NCI-H2227 treated with DMSO at 0.1 percent for 48 hours (cell line): ENCODE measurements around the gene LUZP2.

Experiments used
- DNase-seq: peaks from one replicate; lab custom pipeline; 2025; lab: John Stamatoyannopoulos, UW

Gene LUZP2

DNA sequence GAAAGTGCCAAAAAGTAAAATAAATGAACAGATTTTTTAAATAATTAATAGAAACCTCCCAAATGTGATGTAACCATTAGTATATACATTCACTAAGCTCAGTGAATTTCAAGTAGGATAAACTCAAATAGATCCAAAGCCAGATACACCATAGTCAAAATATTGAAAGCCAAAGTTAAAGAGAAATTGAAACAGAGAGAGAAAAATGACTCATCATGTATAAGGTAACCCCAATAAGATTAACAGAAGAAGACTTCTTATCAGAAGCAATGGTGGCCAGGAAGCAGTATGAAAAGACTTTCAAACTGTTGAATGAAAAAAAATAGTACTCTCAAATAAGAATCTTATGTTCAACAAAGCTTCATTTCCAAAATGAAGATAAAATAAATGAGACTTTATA, 70.5 kb downstream of the LUZP2 start:
- DNase-seq, result no peak

DNA sequence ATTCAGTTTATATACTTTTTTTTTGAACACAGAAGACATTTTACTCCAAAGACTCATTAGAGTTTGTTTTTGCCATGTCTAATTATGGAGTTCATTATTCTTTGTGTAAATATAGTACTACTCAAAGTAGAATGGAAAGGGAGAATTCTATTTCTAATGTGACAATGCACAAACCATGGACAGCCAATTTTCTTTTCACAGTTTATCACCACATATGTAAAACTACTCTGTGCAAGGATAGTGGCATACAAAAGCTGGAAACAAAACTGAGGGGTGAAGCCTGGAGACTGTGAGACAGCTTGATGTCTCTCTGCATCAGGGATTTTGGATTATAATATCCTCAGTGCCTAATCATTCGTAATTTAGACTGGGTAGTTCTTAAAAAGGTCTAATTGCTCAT, 75.5 kb downstream of the LUZP2 start:
- no peak for DNase-seq

DNA sequence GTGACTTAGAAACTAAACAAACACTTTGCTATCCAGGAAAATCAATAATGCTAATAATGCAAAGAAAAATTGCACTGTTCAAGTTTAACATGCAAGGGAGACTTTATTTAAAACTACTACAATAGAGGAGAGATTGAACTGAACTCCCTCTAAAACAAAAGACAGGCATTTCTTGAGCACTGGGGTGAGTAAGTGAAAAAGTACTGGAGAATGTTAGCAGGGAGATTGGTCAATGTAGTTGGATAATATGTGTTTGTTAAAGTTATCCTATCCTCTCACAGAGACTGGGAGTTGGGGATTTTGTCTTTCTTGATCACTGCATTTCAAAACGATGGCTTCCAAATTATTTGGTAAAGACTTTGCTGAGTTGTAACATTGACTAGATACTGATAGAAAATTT, 77.6 kb downstream of the LUZP2 start:
- DNase-seq, result no peak

DNA sequence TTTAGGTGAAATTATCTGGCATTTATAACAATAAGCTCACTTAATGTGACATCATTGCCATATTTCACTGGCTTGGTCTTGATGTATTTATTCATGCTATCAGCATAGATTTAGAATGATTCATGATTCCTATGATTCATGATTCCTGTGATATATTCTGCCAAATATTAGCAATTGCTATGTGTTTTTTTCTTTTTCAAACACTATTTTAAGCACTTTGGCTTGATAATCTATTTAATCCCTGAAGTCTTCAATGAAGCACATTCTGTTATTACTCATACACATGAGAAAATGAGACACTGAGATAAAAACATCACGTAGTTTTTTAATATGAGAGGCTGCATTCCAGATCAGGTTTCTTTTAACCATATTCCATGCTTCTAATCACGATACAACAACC, 78.5 kb downstream of the LUZP2 start:
- no peak for DNase-seq

DNA sequence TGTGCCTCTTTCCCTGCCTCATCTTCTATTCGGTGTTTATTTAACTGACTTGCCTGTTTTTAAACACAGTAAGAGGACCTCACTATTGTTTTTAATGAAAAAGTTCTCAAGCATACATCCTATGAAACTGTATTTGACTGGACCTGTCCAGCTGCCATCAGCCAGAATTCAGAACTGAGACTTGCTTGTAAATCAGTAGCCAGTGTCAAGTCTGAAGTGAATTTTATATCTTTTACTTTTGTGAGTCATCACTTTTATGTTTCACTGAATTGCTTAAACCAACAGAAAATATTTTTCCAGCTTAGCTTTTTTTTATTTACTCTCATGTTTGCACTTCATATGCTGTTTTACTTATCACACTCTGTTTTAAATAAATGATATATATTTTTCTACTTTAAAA, 88.3 kb downstream of the LUZP2 start:
- DNase-seq, result no peak

DNA sequence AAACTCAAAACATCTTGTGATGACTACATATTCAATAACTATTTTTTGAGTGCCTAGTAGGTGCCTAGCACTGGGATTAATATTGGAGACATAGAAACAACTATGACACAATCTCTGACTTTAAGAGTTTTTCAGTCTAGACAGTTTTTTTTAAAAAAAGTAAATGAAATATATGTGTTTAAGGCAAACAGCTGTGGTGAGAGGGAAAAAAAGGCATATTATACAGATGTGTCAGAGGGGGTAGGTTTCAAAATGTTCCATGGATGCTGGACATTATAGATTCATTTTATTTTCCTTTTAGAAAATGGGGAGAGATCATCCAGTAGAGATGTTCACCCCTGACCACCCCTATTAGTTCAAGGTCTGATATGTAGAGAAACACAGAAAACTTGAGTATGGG, 90.8 kb downstream of the LUZP2 start:
- DNase-seq, result no peak

DNA sequence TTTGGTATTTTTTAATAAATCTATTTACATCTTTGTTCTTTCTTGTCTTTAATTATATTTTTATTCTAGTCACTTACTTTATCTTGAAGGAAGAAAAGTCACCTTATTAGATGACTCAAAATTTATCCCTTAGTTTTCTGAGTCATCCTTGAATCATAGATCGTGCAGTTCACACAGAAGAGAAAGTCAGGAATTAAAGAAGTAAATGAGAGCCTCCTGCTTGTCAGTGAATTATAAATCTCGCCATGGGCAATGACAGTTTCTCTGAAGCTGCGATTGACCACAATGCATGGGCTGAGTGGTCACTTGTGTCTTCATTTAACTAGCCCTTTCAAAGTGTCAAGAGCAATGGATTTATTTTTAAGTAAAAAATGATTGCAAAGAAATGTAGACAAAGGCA, 91.2 kb downstream of the LUZP2 start:
- no peak for DNase-seq

DNA sequence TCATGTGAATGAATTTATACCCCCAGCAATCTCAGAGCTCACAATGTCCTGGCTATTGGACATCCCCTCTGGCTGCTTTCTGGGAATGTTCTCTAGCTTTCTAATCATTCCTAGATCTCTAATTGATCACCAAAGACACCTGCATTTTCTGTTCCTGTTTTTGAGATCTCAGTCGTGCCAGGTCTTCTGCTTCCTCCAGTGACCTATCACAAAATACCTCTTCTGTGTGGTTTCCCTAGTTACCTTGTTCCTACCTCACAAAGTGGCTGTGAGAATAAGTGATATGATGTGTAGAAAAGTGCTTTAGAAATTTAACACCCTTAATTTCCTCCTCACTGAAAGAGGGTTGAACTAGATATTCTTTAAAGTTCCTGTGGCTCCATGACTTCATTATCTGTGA, 92.2 kb downstream of the LUZP2 start:
- DNase-seq, result no peak

DNA sequence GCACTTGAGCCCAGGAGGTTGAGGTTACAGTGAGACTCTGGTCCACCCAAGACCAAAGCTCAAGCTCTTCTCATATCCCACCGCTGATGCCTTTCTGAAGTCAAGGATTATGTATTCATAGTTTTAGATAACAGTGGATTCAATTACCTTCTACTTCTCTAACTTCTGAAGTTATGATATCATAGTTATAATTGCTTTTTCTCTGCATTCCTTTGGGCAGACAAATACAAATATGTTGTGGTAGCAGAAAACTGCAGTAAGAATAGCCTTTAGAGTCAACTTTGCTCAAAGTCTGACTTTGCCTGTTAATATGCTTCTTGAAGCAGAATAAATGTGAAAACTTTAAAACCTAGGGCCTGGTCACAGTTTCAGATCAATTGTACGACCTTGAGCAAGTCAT, 94.4 kb downstream of the LUZP2 start:
- DNase-seq, result no peak

DNA sequence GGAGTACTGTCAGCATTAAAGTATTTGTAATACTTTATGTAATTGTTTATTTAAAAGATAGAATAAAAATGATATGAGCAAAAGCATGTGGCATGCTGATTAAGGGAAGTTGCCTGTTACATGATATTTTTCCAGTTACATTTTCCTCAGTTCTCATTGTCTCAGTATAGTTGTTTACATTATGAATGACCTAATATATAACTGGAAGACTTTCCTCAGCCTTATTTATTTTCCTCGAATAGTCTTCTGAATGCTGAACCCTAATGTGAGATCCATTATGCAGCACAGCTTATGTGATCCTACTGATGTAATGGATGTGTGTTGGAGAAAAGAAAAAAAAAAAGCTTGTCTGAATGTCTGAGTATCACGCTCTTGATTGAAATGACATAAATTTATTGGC, 95.5 kb downstream of the LUZP2 start:
- no peak for DNase-seq

DNA sequence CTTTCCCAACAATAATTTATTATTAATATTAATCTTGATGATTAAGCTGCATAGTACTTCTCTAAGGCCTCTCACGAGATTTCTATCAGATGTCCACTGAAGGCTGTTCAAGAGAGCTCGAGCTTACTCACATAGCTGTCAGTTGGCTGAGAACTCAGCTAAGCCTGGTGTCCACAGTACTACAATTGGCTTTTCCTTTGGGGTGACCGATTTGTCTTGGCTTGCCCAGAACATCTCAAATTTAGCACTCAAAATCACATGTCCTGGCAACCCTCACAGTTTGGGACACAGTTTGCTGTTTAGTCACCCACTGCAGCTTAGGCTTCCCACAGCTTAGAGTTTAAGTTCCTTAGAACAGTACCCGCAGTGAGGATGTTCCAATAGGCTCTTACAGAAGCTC, 96.5 kb downstream of the LUZP2 start:
- DNase-seq, result no peak

DNA sequence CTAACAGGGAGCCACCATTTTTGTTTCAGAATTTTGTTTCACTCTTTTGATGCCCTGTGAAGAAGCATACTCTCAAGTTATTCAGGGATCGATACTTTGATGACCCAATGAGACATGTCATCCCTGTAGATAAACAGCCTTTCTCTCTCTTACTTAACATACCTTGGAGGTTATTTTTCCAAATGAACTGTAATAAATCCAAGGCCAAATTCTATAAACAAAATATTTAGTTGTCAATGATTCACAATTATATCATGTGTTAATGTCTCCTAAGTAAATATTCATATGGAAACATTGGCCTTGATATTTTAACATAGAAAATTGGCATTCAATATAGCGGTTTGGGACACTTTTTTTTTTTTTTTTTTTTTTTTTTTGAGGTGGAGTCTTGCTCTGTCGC, 97.5 kb downstream of the LUZP2 start:
- DNase-seq, result no peak

DNA sequence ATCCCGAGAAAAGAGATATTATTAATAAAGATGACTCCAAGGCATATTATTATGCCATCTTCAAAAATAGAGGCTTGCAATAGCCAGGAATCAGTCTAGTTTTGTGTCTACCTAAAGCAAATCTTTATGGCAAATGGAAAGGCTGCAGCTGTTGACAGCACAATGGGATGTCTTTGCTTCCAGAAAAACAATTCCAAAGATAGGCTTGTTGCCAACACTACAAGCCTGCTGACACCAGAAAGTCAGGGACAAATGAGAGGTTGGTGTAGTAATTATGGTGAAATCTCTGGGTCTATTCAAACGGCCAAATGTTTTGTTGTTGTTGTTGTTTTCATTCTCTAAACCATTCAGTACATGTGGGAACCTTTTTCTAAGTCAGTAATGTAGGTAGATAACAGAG, 101.8 kb downstream of the LUZP2 start:
- peak; percentile 58 for DNase-seq

DNA sequence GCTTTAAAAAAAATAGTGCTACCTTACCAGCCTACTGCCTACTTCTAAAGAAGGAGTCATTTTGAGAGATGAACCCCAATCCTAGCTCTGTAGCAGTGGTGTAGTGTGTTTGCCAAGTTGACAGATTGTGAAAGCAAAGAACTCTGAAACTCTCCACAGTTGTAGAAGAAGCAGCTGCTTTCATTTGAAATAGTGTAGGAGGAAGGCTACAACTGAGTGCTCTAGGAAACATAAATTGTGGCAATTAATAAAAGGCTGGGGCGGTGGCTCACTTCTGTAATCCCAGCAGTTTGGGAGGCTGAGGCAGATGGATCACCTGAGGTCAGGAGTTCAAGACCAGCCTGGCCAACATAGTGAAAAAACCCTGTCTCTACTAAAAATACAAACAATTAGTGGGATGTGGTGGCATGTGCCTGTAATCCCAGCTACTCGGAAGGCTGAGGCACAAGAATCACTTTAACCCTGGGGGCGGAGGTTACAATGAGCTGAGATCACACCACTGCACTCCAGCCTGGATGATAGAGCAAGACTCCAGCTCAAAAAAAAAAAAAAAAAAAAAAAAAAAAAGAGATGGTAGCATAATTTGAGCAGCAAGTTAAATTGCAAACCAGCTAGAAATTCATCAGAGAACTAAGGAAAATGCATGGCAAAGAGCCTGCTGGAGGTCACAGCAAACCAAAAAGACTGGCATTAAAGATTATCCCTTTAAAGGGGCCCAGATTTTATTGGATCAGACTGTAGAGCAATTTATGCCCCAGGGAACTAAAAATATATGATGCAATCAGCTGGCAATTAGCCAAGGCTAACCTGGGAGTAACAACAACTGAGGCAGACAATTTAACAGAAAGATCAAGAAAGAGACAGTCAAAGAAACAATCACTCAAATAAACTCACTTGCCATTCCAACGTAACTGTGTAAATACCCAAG, 112.6 kb downstream of the LUZP2 start:
- DNase-seq, result no peak

DNA sequence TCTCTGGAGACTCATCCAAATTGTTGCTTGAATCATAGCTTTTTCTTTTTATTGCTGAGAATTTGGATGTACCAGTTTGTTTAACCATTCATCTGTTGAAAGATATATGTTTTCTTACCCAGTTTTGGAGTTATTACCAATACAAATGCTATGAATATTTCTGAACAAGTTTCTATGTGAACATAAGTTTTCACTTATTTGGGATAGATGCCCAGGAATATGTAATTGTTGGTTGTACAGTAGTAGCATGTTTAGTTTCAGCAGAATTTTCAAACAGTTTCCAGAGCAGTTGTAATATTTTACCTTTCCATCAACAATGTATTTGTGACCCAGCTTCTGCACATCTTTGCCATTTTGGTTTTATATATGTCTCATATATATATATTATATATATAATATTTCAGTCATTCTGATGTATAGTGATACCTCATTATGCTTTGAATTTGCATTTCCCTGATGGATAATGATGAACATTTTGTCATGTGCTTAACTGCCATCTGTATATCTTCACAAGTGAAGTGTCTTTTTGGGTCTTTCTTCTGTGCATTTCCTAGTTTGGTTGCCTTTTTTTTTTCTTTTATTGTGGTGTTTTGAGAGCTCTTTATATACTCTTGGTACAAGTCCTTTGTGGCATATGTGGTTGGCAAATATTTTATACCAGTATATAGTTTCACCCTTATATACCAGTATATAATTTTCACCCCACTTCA, 118.8 kb downstream of the LUZP2 start:
- no peak for DNase-seq

DNA sequence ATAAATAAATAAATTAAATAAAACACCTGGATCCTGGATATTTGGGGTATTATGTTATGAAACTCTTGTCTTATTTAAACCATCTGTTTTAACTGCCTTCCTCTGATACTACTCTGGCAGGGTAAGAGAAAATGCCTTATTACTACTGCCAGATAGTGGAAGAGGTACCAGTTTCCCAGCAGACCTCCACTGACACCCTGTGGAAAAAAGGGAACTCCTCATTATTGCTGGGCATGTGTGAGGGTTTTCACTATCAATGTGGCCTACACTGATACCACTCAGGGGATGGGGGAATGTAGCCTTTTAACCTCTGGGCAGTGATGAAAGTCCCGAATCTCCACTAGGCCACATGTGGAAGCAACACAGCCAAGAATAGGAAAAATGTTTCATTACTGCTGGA, 121.0 kb downstream of the LUZP2 start:
- DNase-seq, result no peak

DNA sequence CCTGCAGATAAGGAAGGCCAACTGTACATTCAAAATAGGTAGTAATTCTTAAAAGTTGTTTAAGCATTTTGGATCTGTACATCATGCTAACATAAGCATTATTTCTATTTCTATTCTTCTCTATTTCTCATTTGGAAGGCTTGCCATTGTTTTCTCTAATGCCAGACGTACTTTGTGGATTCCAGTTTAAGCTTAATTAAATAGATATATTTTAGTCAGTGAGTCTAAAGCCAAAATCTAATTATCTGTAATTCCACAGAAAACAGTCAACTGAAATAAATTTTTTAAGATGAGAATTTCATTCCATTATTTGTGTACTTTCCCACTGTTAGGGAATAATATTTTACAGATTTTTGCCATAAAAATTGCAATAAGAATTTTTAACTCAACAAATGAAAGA, 123.0 kb downstream of the LUZP2 start:
- no peak for DNase-seq

DNA sequence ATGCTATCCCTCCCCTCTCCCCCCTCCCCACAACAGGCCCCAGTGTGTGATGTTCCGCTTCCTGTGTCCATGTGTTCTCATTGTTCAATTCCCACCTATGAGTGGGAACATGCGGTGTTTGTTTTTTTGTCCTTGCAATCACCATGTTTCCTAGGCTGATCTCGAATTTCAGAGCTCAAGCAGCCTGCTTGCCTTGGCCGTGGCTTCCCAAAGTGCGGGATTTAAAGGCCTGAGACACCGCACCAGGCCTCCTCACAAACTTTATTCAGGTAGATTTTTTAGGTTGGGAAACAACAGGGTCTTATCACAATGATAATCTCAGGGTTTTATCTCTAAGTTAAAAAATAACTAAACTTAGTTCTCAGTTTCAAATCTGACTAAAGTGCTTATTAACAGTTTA, 125.4 kb downstream of the LUZP2 start:
- DNase-seq, result no peak

DNA sequence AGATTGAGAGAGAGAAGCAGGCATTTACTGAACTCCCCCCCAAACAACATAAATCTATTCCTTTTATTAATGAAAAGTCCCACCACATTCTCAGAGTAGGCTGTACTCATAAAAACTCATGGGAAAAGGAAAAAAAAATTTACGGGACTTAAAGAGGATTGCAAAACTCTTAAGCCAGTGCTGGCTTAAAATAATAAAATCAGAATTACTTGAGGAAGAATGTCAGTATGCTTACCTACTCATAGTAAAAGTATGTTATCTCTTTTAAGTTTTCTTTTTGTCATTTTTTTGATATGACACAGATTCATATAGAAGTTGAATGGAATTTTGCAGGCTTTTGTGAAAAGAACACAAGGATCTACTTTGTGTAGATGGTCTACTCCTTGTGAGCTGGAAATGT, 126.3 kb downstream of the LUZP2 start:
- no peak for DNase-seq

DNA sequence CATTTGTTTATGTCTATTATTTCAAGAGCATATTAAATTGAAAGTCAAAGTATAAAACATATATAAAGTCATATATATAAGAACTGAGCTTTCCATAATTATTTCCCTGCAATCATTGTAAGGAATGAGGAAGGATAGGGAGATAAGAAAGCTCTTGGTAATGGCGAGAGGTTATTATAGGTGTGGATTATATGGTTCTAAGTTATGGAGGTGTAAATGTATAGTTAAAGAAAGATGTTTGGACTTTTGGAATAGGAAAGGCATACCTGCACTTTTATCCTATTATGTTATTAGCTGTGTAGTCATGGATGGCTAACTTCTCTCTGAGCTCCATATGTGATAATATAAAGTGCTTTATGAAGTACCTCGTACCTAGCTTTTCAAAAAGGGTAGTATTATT, 127.6 kb downstream of the LUZP2 start:
- no peak for DNase-seq

DNA sequence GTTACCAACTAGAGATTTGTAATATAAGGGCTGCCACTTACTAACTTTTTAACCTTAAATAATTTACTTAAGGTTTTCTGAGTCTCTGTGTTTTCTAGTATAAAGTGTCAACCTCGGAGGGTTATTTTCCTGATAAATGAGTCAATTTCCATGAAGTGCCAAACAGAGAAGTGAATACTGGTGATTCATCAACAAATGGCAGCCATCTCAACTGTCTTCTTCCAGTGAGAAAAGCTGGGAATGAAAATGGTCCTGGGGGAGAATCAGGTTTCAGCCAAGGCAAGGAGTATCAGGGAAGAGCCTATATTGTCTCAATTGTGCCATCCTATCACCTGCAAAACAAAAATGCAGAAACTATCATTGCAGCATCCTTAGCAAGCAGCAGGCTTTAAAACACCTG, 129.1 kb downstream of the LUZP2 start:
- no peak for DNase-seq

DNA sequence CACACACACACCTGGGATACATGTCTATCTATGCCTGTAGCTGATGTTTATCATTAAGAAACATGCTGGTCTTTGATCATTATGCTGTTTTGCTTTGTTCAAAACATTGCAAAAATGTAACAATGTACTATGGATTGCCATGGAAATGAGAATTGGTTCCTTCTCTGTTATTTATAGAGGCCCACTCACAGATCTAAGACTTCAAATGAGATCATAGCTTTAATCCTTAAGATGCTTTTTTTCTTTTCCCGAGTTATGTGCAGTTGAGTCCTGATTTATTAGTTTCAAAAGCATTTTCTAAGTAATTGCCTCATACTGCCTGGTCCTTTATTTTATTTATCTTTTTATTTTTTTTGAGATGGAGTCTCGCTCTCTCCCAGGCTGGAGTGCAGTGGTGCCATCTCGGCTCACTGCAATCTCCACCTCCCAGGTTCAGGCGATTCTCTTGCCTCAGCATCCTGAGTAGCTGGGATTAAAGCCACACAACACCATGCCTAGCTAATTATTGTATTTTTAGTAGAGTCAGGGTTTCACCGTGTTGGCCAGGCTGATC, 131.4 kb downstream of the LUZP2 start:
- DNase-seq, result no peak

DNA sequence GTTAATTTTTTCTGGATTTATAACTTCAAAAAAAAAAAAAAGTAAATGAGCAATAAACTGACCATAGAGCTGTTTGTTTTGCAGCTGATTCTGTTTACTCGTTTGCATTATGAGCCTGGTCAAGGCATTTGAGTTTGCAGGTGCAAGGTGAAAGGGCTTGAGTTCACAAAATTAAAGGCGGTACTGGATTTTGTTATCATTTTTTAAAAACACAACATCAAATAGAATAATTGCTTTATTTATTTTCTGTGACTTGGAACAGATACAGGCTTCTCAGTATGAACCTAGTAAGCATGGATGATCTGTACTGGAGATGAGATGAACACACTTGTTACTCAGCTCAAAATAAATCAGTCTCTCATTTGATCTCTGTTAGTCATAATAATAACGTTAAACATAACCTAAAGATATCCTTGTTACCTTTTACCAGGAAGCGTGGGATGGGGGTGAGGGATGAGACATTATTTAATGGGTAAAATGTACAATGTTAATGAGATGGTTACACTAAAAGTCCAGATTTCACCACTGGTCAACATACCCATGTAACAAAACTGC, 137.8 kb downstream of the LUZP2 start:
- DNase-seq, result no peak
